Esophagus mucosa (tissue), 1 donor: ENCODE measurements around the gene VPS41. TPM values are rescaled to one million over a fixed set of nuclear protein-coding genes. Genes with fewer than 3 reads are reported as not detected.

ENCODE experiments used
- ATAC-seq: fragments of 200-7000 bp; cut with Tn5 transposase; one replicate; pipeline ENCODE4 v1.9.1; 2020
- total RNA-seq: library from RNA; stranded (reverse); gene quantifications from one replicate; pipeline ENCODE4 v1.2.4, GENCODE V29; 2023
- donor health status: DM: yes; HTN: yes; CAD: no.

VPS41 gene
- total RNA-seq, 1 donor from 2014 or later, result 29.5 TPM

DNA sequence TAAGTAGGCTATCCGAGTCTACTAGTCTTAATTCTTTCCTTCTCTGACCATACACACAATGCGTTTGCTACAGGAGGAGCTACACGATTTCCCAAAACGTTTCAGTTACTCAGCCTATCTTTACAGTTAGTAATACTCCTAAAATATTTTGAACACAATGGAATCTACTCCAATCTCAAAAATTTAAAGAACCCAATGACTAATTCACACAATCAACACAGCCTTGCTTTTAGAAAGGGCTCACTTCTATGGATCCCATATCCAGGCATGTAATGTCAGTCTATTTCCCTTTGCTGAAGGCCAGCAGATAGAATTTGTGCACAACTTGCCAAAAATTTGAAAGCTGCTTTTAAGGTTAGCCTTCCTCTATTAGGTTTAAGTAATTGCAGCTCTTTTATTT is 107.2 kb downstream of the VPS41 start:
- no peak for ATAC-seq

- ATAC-seq, result no peak
These were observed 110.3 kb downstream of the VPS41 start for GRCh38 chr7:38798552-38799267.

GRCh38 chr7:38796626-38797501 is 112.1 kb downstream of the VPS41 start:
- no peak for ATAC-seq

DNA sequence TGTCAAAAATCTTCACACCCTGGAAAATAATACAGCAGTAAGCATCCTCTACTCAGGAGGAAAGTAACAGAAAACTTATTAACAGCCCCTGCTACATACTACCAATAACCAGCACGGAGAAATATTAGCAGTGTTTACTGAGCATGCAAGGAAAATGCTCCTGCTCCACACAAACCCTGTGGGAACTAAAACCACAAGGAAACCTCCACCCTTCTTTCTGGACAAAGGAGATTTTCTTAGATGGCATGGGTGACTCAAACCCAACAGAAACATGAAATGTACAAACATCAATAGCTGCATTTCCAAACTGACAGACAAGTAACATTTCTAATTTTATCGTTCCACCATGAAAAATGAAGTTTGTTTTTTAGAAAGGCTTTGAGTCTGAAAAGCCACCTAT is 113.4 kb downstream of the VPS41 start:
- no peak for ATAC-seq

GRCh38 chr7:38781991-38782390 is 127.0 kb downstream of the VPS41 start:
- no peak for ATAC-seq

GRCh38 chr7:38777609-38778008 is 131.4 kb downstream of the VPS41 start:
- ATAC-seq, result no peak

- no peak for ATAC-seq
These were observed 133.3 kb downstream of the VPS41 start for GRCh38 chr7:38775506-38776175.

DNA sequence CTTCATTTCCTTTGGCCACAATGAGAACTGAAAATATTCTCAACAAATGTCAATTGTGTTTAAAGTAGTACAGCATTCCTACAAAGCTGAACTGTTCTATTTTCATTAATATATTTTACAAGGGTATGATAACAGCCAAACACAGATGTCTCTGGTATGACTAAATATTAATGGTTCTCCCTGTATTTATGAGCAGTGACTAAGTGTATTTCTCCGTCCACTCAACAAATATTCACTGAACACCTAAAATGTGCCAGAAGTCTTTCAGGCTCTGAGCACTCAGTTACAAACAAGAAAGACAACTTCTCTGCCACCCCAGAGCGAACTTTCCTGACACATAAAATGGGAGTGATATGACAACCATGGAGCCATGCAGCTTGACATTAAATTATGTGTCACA is 135.6 kb downstream of the VPS41 start:
- no peak for ATAC-seq

DNA sequence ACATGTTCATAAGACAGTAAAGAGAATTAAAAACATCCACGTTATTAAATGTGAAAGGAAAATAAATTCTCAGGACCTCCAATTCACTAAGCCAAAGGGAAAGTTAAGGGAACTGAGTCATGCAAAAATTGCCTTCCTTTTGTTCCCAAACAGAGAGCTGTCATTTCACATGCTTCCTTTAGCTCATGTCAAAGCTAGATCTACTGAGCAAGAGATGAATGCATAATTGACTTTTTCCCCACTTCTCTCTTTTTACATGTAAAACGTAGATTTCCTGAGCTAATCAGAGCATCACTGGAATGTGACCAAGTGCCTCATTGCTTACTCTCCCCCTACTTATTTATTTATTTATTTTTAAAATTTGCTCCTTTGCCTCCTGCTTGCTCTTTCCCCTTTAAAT is 148.8 kb downstream of the VPS41 start:
- ATAC-seq, result no peak

GRCh38 chr7:38759028-38759427 is 150.0 kb downstream of the VPS41 start:
- no peak for ATAC-seq

- ATAC-seq, result no peak
These were observed 151.1 kb downstream of the VPS41 start for GRCh38 chr7:38757931-38758330.

GRCh38 chr7:38756521-38756920 is 152.5 kb downstream of the VPS41 start:
- no peak for ATAC-seq

DNA sequence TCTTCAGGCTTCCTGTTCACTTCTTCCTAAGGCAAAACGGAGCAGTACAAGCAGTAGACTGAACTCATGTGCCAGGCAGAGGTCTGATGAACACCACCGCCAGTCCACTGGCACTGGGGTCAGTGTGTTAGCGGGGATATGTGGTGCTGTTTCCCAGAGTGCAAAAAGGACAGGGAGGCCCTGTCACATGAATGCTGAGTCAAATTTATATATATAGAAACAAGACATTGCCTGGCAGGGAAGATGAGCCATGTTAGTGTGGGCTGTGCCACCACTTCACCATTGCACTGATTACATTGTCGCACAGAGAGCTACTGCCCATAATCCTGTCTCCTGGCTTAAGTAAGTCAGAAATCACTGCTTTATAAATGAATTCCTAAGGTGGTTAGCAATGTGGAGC is 155.6 kb downstream of the VPS41 start:
- no peak for ATAC-seq

DNA sequence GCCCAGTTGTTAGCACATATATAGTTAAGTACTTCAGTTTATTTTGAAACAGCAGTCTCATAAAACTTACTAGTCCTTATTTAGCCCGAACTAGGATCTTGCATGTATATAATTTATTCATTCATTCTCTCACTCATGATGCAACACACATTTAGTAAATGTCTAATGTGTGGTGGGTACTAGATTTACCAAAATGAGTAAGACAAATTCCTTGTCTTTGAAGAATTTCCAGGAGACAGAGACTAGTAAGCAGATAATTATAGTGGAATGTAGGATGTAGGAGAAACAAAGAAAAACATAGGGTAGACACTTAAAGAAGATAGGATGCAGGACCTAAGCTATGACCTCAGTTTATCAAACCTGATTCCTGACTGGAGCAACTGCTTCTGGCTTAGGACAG is 157.6 kb downstream of the VPS41 start:
- no peak for ATAC-seq

DNA sequence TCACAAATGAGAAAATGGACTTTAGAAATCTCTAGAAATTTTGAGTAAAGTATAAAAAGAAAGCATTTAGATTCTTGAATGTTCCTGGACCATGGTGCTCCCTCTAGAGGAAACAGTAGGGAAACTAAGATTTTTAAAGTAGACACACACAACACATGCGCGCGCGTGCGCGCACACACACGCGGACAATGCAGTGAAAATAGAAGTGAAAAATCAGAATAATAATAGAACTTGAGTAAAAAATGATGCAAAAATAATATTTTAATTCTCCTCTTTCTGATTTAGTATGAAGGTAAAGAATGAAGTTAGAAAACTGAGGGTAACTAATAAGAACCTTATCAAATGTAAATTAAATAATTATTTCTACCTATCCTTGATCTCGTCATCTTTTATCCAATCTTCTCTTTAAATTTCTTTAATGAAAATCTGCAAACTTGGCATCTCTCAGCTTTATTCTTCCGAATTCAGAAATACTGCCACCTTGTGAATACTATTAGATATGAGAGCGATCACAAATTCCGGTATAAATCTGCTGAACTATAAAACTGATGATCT is 160.9 kb downstream of the VPS41 start:
- no peak for ATAC-seq

DNA sequence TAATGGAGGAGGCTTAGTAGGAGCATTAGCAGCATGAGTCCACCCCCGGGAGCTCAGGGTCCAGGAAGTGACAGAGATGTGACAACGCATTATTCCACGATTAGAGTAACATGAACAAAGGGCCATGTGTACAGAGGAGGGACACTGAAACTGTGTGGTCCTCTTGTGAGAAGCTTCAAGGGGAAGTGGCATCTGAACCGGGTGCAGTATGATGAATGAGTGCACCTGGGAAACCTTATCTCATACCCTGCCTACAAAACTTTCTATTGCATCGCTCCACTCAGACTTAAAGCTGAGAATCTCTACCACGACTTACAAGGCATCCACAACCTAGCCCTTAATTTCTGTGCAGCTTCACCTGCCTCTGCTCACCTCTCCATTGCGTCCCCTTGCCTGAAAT is 162.6 kb downstream of the VPS41 start:
- no peak for ATAC-seq

GRCh38 chr7:38744746-38745145 is 164.2 kb downstream of the VPS41 start:
- peak; percentile 86 for ATAC-seq

GRCh38 chr7:38743899-38744298 is 165.1 kb downstream of the VPS41 start:
- no peak for ATAC-seq

- no peak for ATAC-seq
These were observed 168.9 kb downstream of the VPS41 start for GRCh38 chr7:38740041-38740440.

- no peak for ATAC-seq
These were observed 172.9 kb downstream of the VPS41 start for GRCh38 chr7:38736138-38736537.

- no peak for ATAC-seq
These were observed 177.8 kb downstream of the VPS41 start for GRCh38 chr7:38731215-38731614.

GRCh38 chr7:38728145-38728544 is 180.8 kb downstream of the VPS41 start:
- ATAC-seq, result no peak
